ENCODE measurements around the gene MRPL23.

Gene MRPL23

DNA sequence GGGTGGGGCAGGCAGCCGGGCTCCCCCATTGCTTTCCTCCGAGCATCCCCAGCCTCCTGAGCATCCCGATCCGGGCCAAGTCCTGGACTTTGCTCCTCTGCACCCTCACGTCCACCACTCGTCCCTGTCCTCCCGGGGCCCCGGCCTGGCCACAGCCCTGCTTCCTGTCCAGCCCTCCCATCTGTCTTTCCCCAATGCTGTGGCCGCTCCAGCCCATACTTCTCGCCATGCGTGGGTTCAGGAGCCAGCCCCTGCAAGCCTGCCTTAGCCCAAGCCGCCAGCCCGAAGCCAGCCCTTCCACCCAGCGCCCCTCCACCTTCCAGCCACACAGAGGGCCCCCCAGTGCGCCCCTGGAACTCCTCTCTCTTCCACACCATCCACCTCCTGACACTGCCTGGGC is 23.8 kb downstream of the MRPL23 start:
- Histone ChIP-seq H3K79me2 (ENCODE audit: insufficient read depth, low read length) (no peaks in the 10 kb centered on the region), H3K36me3 (ENCODE audit: low read length) (no peaks in the 10 kb centered on the region), H3K27me3 (ENCODE audit: low read length) (no peaks in the 10 kb centered on the region), H3F3A (ENCODE audit: insufficient read depth) (no peaks in the 10 kb centered on the region), H3K9me2 (replicated peaks; ENCODE audit: insufficient read depth, low read length) (no peaks in the 10 kb centered on the region), H4K20me1 (ENCODE audit: low read depth, low read length) (no peaks in the 10 kb centered on the region), H3K4me3 (ENCODE audit: insufficient read depth, low read length, poor library complexity, severe bottlenecking) (no peak overlapping the region), H3K27ac (ENCODE audit: low read depth, low read length) (no peak overlapping the region), H3K4me2 (ENCODE audit: low read depth, low read length, poor library complexity, severe bottlenecking) (no peak overlapping the region), H3K9ac (ENCODE audit: low read length) (no peak overlapping the region), H3K9me3 (ENCODE audit: insufficient read depth, low read length) (no peaks in the 10 kb centered on the region), H2AFZ (ENCODE audit: low read depth, low read length, severe bottlenecking) (no peak overlapping the region)
- TF ChIP-seq EZH2phosphoT487 (conservative IDR thresholded peaks at IDR 0.05; ENCODE audit: low read length) (no peak), CTCF (IDR thresholded peaks at IDR 0.05; ENCODE audit: insufficient read depth, low read length, poor library complexity, severe bottlenecking) (no peak)

- Histone ChIP-seq H3K36me3 (ENCODE audit: low read length) (no peaks in the 10 kb centered on the region), H3F3A (ENCODE audit: insufficient read depth) (no peaks in the 10 kb centered on the region), H3K4me2 (ENCODE audit: low read depth, low read length, poor library complexity, severe bottlenecking) (no peak overlapping the region), H3K4me3 (ENCODE audit: insufficient read depth, low read length, poor library complexity, severe bottlenecking) (no peak overlapping the region), H3K9me2 (replicated peaks; ENCODE audit: insufficient read depth, low read length) (no peaks in the 10 kb centered on the region), H3K27ac (ENCODE audit: low read depth, low read length) (no peak overlapping the region), H2AFZ (ENCODE audit: low read depth, low read length, severe bottlenecking) (no peak overlapping the region), H3K79me2 (ENCODE audit: insufficient read depth, low read length) (no peaks in the 10 kb centered on the region), H4K20me1 (ENCODE audit: low read depth, low read length) (no peaks in the 10 kb centered on the region), H3K27me3 (ENCODE audit: low read length) (no peaks in the 10 kb centered on the region), H3K9me3 (ENCODE audit: insufficient read depth, low read length) (no peaks in the 10 kb centered on the region), H3K9ac (ENCODE audit: low read length) (no peak overlapping the region)
- no peak for TF ChIP-seq EZH2phosphoT487 (conservative IDR thresholded peaks at IDR 0.05; ENCODE audit: low read length)
- no peak for TF ChIP-seq CTCF (IDR thresholded peaks at IDR 0.05; ENCODE audit: insufficient read depth, low read length, poor library complexity, severe bottlenecking)
Measured at GRCh38 chr11:1975185-1975584, 28.1 kb downstream of the MRPL23 start.

DNA sequence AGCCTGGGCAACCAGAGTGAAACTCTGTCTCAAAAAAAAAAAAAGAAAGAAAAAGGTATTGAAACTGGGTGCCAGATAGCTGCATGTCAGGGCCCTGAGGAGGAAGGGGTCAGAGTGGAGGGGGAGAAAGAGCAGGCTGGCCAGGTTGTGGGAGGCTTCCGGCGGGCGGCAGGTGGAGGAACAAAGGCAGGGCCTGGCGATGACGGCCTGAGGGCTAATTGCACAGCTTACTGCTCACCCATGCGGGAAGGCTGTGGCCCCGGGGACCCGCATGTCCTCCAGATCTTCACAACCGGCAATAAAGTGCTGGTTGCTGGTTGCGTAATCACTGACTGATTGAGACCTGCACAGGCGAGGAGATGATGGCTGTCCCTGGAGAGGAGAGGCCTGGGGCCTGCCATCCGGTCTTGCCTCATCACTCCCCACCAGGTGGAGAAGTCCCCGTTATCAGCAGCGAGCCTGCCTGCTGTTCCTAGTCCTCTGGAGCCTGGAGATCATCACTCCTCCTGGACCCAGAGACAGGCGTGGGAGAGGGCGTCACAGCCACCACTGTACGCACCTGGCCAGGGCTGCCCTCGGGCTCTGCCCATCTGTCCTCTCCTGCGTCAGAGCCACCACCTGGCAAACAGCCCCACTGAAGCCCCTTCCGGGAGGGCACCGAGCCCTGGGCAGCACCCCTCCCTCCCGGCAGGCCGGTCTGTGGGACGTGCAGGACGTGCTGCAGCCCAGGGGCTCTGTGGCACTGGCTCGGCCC is 31.8 kb downstream of the MRPL23 start:
- no peaks in the 10 kb centered on the region for H3K36me3 ChIP-seq (ENCODE audit: low read length)
- no peaks in the 10 kb centered on the region for H3K9me3 ChIP-seq (ENCODE audit: insufficient read depth, low read length)
- no peaks in the 10 kb centered on the region for H3K27me3 ChIP-seq (ENCODE audit: low read length)
- H3K9ac ChIP-seq (ENCODE audit: low read length): no peak overlapping the region
- TF ChIP-seq CTCF (IDR thresholded peaks at IDR 0.05; ENCODE audit: insufficient read depth, low read length, poor library complexity, severe bottlenecking) (no peak), EZH2phosphoT487 (conservative IDR thresholded peaks at IDR 0.05; ENCODE audit: low read length) (no peak)
- H4K20me1 ChIP-seq (ENCODE audit: low read depth, low read length): no peaks in the 10 kb centered on the region
- no peaks in the 10 kb centered on the region for H3F3A ChIP-seq (ENCODE audit: insufficient read depth)
- H3K79me2 ChIP-seq (ENCODE audit: insufficient read depth, low read length): no peaks in the 10 kb centered on the region
- no peak overlapping the region for H3K4me3 ChIP-seq (ENCODE audit: insufficient read depth, low read length, poor library complexity, severe bottlenecking)
- H3K4me2 ChIP-seq (ENCODE audit: low read depth, low read length, poor library complexity, severe bottlenecking): no peak overlapping the region
- H3K27ac ChIP-seq (ENCODE audit: low read depth, low read length): no peak overlapping the region
- no peak overlapping the region for H2AFZ ChIP-seq (ENCODE audit: low read depth, low read length, severe bottlenecking)
- H3K9me2 ChIP-seq (replicated peaks; ENCODE audit: insufficient read depth, low read length): no peaks in the 10 kb centered on the region

Data from SU-DHL-6 (cell line).